Suprapubic skin (tissue), 4 donors: ENCODE measurements around the gene CNEP1R1. TPM values are rescaled to one million over a fixed set of nuclear protein-coding genes. Genes with fewer than 3 reads are reported as not detected.

ENCODE experiments used
- DNase-seq, 2 donors: peaks; one replicate each; pipeline ENCODE4 v3.0.0-alpha.2; 2019; ENCODE audit warnings: low spot score in 2 of 2
- H3K27ac ChIP-seq: fragments of 200-600 bp; sonication (generic); one replicate; pipeline ENCODE4 v1.5.1; 2019
- H3K27me3 ChIP-seq: fragments of 200-600 bp; sonication (generic); one replicate; pipeline ENCODE4 v1.5.1; 2019
- H3K36me3 ChIP-seq: fragments of 200-600 bp; sonication (generic); one replicate; pipeline ENCODE4 v1.5.1; 2019
- H3K4me1 ChIP-seq: fragments of 200-600 bp; sonication (generic); one replicate; pipeline ENCODE4 v1.5.1; 2019
- H3K4me3 ChIP-seq: fragments of 200-600 bp; sonication (generic); one replicate; pipeline ENCODE4 v1.5.1; 2019; ENCODE audit warnings: mild to moderate bottlenecking
- H3K9me3 ChIP-seq: fragments of 200-600 bp; sonication (generic); one replicate; pipeline ENCODE4 v1.5.1; 2019
- CTCF ChIP-seq, 2 donors: fragments of 200-600 bp in 1 of 2; fragments of 450-650 bp in 1 of 2; sonication (generic) in 1 of 2; IDR thresholded peaks; one replicate each; pipeline ENCODE4 v1.5.1; 2016 to 2019; ENCODE audit warnings: antibody characterized with exemption in 2 of 2, mild to moderate bottlenecking in 1 of 2, moderate library complexity in 1 of 2
- EP300 ChIP-seq: sonication (generic); formaldehyde crosslinking; IDR thresholded peaks from one replicate; pipeline ENCODE4 v1.6.1; 2017; ENCODE audit warnings: antibody characterized with exemption
- POLR2A ChIP-seq, 2 donors: fragments of 450-650 bp; IDR thresholded peaks; one replicate each; pipeline ENCODE4 v1.6.1; 2017; ENCODE audit warnings: antibody characterized with exemption in 2 of 2, mild to moderate bottlenecking in 2 of 2, moderate library complexity in 2 of 2
- POLR2AphosphoS5 ChIP-seq, 3 donors: sonication (generic); formaldehyde crosslinking; IDR thresholded peaks; one replicate each; pipeline ENCODE4 v1.6.1; 2017; ENCODE audit warnings: antibody characterized with exemption in 3 of 3
- WGBS: methylation state at CpG from one replicate; pipeline ENCODE4 v1.1.5; 2018; 5-methylcytosine and 5-hydroxymethylcytosine counted together
- total RNA-seq, 4 donors: library from RNA; depleted of rRNA; stranded (reverse); fragments of >200 nt; gene quantifications; one replicate each; pipeline ENCODE4 v1.1.0, GENCODE V29; 2016

CNEP1R1 gene
- total RNA-seq, 4 donors from 2014 or later: 13.5 to 24.6 (median 16.5) TPM

DNA sequence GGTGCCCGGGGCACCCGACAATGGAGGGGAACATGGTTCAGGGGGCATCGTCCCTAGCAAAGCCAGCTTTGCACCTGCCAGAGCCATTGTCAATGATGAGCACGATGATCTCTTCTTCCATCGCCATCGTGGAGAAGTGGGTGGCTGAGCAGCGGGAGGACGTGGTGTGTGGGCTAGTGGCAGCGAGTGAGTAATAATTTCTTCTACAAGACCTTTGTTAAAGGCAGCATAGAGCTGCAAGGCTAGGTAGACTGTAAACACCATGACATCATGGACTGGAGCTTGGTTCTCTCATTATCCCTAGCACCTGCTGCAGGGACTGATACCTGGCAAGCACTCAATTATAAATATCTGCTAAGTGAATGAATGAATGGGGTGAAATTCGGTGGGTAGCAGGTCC, 34.1 kb downstream of the CNEP1R1 start:
- no peak for DNase-seq
- Histone ChIP-seq H3K36me3 (no peaks in the 10 kb centered on the region), H3K27me3 (no peaks in the 10 kb centered on the region), H3K9me3 (peaks cover 12% of the 10 kb centered on the region), H3K4me3 (no peak overlapping the region), H3K4me1 (no peaks in the 10 kb centered on the region), H3K27ac (no peak overlapping the region)
- 83% methylated on average over 10 of the region's 10 CpGs for WGBS
- TF ChIP-seq POLR2AphosphoS5 (IDR thresholded peaks at IDR 0.05) (no peak), CTCF (IDR thresholded peaks at IDR 0.05) (no peak), EP300 (no peak), POLR2A (IDR thresholded peaks at IDR 0.05) (no peak)

- no peaks in the 10 kb centered on the region for H3K4me1 ChIP-seq
- DNase-seq: no peak
- no peak overlapping the region for H3K4me3 ChIP-seq
- peaks cover 12% of the 10 kb centered on the region for H3K9me3 ChIP-seq
- WGBS: 86% methylated on average over 3 of the region's 3 CpGs
- no peaks in the 10 kb centered on the region for H3K36me3 ChIP-seq
- no peak overlapping the region for H3K27ac ChIP-seq
- H3K27me3 ChIP-seq: no peaks in the 10 kb centered on the region
- TF ChIP-seq EP300 (no peak), CTCF (IDR thresholded peaks at IDR 0.05) (no peak), POLR2AphosphoS5 (IDR thresholded peaks at IDR 0.05) (no peak)
These were observed 34.6 kb downstream of the CNEP1R1 start for GRCh38 chr16:50059669-50060068.

DNA sequence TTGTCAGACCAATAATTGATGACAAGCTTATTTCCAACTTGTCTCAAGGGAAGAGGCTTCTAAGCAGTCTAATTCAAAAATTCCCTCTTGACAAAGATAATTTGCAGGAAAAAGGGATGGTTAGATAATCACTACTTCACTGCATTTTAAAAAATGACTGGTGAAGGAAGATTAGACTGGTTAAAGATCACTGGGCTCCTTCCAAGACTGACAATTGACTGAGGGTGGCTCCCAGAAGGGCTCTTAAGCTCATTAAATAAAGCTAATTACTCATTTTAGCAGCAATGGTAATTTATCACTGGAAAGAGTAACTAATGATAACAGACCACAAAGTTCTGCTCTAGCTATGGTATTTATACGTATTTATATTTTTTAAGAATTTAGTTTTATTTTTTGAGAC, 36.3 kb downstream of the CNEP1R1 start:
- TF ChIP-seq POLR2AphosphoS5 (IDR thresholded peaks at IDR 0.05) (no peak), CTCF (IDR thresholded peaks at IDR 0.05) (no peak), EP300 (no peak), POLR2A (IDR thresholded peaks at IDR 0.05) (no peak)
- H3K36me3 ChIP-seq: no peaks in the 10 kb centered on the region
- H3K27me3 ChIP-seq: no peaks in the 10 kb centered on the region
- no peak overlapping the region for H3K4me3 ChIP-seq
- H3K27ac ChIP-seq: no peak overlapping the region
- H3K4me1 ChIP-seq: no peaks in the 10 kb centered on the region
- H3K9me3 ChIP-seq: peaks cover 4% of the 10 kb centered on the region
- no peak for DNase-seq
- WGBS: 0% methylated on average over 1 of the region's 1 CpG

DNA sequence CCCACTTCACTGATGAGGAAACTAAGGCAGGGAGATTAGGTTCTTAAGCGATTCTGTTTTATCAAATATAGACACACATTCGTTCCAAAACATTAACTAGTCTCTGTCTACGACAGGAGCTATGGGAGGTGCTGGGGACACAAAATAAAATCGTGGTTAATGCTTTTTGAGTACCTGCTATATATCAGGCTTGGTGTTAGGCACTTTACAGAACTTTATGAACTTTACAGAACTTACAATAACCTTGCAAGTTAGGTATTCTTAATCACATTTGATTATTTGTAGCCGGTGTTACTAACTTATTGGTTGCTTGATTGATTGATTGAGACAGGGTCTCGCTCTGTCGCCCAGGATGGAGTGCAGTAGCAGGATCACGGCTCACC, 40.2 kb downstream of the CNEP1R1 start:
- H3K27me3 ChIP-seq: no peaks in the 10 kb centered on the region
- peaks cover 19% of the 10 kb centered on the region for H3K4me1 ChIP-seq
- WGBS: 84% methylated on average over 8 of the region's 8 CpGs
- H3K9me3 ChIP-seq: no peaks in the 10 kb centered on the region
- TF ChIP-seq EP300: no peak
- no peak for TF ChIP-seq POLR2A (IDR thresholded peaks at IDR 0.05)
- TF ChIP-seq CTCF (IDR thresholded peaks at IDR 0.05): no peak
- TF ChIP-seq POLR2AphosphoS5 (IDR thresholded peaks at IDR 0.05): no peak
- peaks cover under 1% of the 10 kb centered on the region for H3K36me3 ChIP-seq
- no peak overlapping the region for H3K27ac ChIP-seq
- no peak for DNase-seq
- H3K4me3 ChIP-seq: peak overlapping the region; percentile 87

- Histone ChIP-seq H3K36me3 (peaks cover 7% of the 10 kb centered on the region), H3K9me3 (no peaks in the 10 kb centered on the region), H3K27ac (peak within 1 kb of the TSS; percentile 88), H3K4me1 (peaks cover 19% of the 10 kb centered on the region), H3K27me3 (no peaks in the 10 kb centered on the region), H3K4me3 (peak within 1 kb of the TSS; percentile 87)
- DNase-seq: peak; percentile 94
- TF ChIP-seq POLR2A (IDR thresholded peaks at IDR 0.05) (no peak), CTCF (IDR thresholded peaks at IDR 0.05) (no peak), POLR2AphosphoS5 (IDR thresholded peaks at IDR 0.05) (peak in 1 of 3 donors; percentile 23), EP300 (no peak)
- WGBS: 5% methylated on average over 45 of the region's 91 CpGs
These were observed 40.8 kb downstream of the CNEP1R1 start, which contains the start of gene HEATR3 for GRCh38 chr16:50065624-50066481. TSS of gene HEATR3 (plus strand) at chr16:50065970. CDS start at chr16:50066132, 162 bp downstream.
